Measurements from ENCODE around the gene ST8SIA6. TPM values are rescaled to one million over a fixed set of nuclear protein-coding genes. Genes with fewer than 3 reads are reported as not detected.

ST8SIA6 gene
- total RNA-seq, 2 donors from 2014 or later: 5.3 to 11.0 TPM

DNA sequence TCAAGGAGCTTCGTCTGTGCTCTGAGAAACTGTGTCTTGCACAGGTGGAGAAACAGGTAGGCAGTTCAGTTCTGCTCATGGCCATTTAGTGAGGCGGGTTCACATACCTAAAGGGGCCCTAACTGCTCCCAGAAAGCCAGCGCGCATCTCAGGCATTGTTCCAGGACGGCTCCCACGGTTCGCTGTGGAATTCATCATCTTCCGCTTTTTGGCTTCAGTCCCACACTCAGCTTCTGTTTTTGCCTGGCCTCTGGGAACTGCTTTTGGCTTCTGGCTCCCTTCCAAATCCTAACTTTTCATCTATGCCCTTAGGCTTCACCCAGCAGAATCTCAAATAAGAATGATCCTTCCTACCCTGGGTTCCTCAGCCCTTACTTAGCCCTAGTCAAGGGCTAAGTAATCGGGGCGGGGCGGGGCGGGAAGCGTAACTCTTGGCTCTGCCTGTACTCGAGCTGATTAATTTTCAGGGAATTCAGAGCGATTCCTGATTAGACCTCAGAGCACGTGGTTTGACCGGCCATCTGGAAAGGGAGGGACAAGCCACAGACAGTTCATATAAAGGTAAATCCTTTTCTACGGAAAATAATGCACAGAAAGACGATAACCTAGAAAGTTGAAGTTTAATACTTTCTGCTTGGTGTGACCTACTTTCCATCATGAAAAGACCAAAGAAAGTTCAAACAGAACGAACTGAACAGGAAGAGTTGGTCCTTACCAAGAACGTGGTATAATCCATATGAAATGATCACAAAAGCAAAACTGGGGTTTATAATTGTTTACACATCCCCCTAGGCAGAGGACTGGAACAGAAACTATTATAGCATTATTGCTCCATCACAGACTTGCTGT is 105.7 kb downstream of the ST8SIA6 start:
- TF ChIP-seq, protein P1, sequence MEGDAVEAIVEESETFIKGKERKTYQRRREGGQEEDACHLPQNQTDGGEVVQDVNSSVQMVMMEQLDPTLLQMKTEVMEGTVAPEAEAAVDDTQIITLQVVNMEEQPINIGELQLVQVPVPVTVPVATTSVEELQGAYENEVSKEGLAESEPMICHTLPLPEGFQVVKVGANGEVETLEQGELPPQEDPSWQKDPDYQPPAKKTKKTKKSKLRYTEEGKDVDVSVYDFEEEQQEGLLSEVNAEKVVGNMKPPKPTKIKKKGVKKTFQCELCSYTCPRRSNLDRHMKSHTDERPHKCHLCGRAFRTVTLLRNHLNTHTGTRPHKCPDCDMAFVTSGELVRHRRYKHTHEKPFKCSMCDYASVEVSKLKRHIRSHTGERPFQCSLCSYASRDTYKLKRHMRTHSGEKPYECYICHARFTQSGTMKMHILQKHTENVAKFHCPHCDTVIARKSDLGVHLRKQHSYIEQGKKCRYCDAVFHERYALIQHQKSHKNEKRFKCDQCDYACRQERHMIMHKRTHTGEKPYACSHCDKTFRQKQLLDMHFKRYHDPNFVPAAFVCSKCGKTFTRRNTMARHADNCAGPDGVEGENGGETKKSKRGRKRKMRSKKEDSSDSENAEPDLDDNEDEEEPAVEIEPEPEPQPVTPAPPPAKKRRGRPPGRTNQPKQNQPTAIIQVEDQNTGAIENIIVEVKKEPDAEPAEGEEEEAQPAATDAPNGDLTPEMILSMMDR (IDR thresholded peaks at IDR 0.05): no peak
- no peaks in the 10 kb centered on the region for H3K27me3 ChIP-seq
- peak; percentile 82 for DNase-seq (ENCODE audit: low spot score)
- H3K4me3 ChIP-seq: peak overlapping the region; percentile 6 to 26
- H3K27ac ChIP-seq: peak overlapping the region in 1 of 2 donors; percentile 37
- no peaks in the 10 kb centered on the region for H3K9me3 ChIP-seq
- no peaks in the 10 kb centered on the region for H3K36me3 ChIP-seq
- H3K4me1 ChIP-seq: peaks cover 0 to 7% of the 10 kb centered on the region in 2 donors

GRCh38 chr10:17348011-17348500 is 106.3 kb downstream of the ST8SIA6 start:
- Histone ChIP-seq H3K36me3 (no peaks in the 10 kb centered on the region), H3K4me1 (peaks cover 0 to 7% of the 10 kb centered on the region in 2 donors), H3K4me3 (peak overlapping the region in 1 of 2 donors; percentile 26), H3K27me3 (no peaks in the 10 kb centered on the region), H3K9me3 (no peaks in the 10 kb centered on the region), H3K27ac (peak overlapping the region in 1 of 2 donors; percentile 37)
- TF ChIP-seq, protein P1 (IDR thresholded peaks at IDR 0.05): no peak
- DNase-seq (ENCODE audit: low spot score): no peak

DNA sequence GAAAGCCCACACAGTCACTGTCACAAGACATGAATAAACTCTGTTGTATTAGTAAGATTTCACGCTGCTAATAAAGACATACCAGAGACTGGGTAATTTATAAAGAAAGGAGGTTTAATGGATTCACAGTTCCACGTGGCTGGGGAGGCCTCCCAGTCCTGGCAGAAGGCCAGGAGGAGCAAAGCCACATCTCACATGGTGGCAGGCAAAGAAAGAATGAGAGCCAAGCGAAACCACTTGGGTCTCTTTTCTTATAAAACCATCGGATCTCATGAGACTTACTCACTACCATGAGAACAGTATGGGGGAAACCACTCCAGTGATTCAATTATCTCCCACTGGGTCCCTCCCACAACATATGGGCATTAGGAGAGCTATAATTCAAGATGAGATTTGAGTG is 110.2 kb downstream of the ST8SIA6 start:
- Histone ChIP-seq H3K27me3 (no peaks in the 10 kb centered on the region), H3K27ac (no peak overlapping the region), H3K9me3 (peaks cover 0 to 12% of the 10 kb centered on the region in 2 donors), H3K4me3 (no peak overlapping the region), H3K36me3 (no peaks in the 10 kb centered on the region), H3K4me1 (peaks cover 0 to 7% of the 10 kb centered on the region in 2 donors)
- TF ChIP-seq, protein P1 (IDR thresholded peaks at IDR 0.05): no peak
- DNase-seq (ENCODE audit: low spot score): no peak

DNA sequence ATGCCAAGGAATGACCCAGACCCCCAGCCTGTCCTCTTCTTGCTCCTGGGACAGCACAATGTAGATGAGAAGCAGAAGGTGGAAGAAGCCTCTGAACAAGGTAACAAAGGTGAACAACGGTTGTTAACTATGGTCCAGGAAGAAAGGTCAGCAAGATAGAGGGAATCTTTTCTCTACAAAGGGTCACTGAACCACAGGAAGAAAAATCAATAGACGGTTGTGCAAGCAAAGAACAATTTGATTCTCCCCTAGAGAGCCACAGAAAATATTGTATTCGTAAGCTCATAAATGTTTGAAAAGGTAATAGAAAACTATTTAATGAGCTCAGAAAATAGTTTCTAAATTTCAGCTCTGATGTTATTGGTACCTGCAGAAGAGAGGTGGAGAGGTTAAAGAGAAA is 111.3 kb downstream of the ST8SIA6 start:
- Histone ChIP-seq H3K36me3 (no peaks in the 10 kb centered on the region), H3K27me3 (no peaks in the 10 kb centered on the region), H3K9me3 (peaks cover 0 to 12% of the 10 kb centered on the region in 2 donors), H3K4me1 (no peaks in the 10 kb centered on the region), H3K4me3 (no peak overlapping the region), H3K27ac (no peak overlapping the region)
- DNase-seq (ENCODE audit: low spot score): no peak
- TF ChIP-seq, protein P1 (IDR thresholded peaks at IDR 0.05): no peak

DNA sequence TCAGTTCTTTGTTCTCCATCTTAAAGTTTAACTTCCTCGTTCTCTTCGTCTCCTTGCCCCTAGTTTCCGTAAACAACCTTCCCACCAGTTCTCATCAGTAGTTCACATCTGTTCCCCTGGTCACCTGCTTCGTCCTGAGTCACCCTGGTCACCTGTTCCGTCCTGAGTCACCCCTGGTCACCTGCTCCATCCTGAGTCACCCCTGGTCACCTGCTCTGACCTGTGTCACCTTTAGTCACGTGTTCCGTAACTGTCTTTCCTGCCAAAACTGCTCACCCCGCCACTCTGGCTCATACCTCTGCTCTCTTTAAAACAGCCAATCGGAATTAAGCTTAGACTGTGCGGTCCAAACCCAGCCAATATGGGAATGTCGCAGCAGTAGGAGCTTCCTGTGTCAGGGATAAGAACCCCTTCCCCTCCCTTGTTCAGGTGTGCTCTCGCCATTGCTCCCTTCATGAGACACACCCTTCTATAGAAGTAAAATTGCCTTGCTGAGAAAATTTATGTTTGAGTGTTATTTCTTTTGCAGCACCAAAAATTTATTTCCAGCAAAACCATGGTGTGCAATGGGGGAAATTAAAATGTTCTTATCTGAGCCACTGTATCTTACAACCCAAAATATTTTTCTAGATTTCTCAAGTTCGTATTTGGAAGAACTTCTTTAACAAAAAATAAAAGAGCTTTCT is 114.1 kb downstream of the ST8SIA6 start:
- Histone ChIP-seq H3K27me3 (no peaks in the 10 kb centered on the region), H3K36me3 (no peaks in the 10 kb centered on the region), H3K4me1 (no peaks in the 10 kb centered on the region), H3K4me3 (no peak overlapping the region), H3K27ac (no peak overlapping the region), H3K9me3 (peaks cover 0 to 12% of the 10 kb centered on the region in 2 donors)
- TF ChIP-seq, protein P1 (IDR thresholded peaks at IDR 0.05): no peak
- DNase-seq (ENCODE audit: low spot score): no peak
